H1 (cell line): ENCODE results near the gene JAG2. TPM values are rescaled to one million over a fixed set of nuclear protein-coding genes. Genes with fewer than 3 reads are reported as not detected.

ENCODE experiments used
- CTCF ChIA-PET: fragments of 300-600 bp; sonication (Branson Sonifier 250); formaldehyde crosslinking; loops from one replicate; lab custom pipeline; 2021; ENCODE audit not compliant: partially characterized antibody; lab: Charles Lee
- POLR2A ChIA-PET: fragments of 300-600 bp; sonication (Branson Sonifier 250); formaldehyde crosslinking; loops from one replicate; lab custom pipeline; 2021; ENCODE audit warnings: inconsistent platforms; ENCODE audit not compliant: partially characterized antibody; lab: Charles Lee
- DNase-seq, 2 experiments: peaks; one replicate each; pipeline versions ENCODE4 v3.0.0 to v3.0.0-alpha.2; 2010 to 2022; ENCODE audit warnings: low spot score in 2 of 2, low read depth in 1 of 2, mixed read lengths in 1 of 2
- FAIRE-seq: peaks from 2 replicates; lab custom pipeline; 2011; peaks lifted over from hg19 to GRCh38; lab: Jason Lieb, UNC
- H2AFZ ChIP-seq: 2 replicates; pipeline ENCODE4 v1.8.1; 2012; ENCODE audit warnings: low read length, inconsistent platforms
- H2AK5ac ChIP-seq: 2 replicates; pipeline ENCODE4 v1.6.1; 2013; ENCODE audit warnings: low read depth, low read length
- H2BK120ac ChIP-seq: replicated peaks from 2 replicates; pipeline ENCODE3; 2013; ENCODE audit warnings: low read depth, low read length, inconsistent platforms
- H2BK12ac ChIP-seq: 2 replicates; pipeline ENCODE4 v1.6.1; 2013; ENCODE audit warnings: low read depth, low read length
- H2BK15ac ChIP-seq: 2 replicates; pipeline ENCODE4 v1.6.1; 2013; ENCODE audit warnings: low read length
- H2BK20ac ChIP-seq: 2 replicates; pipeline ENCODE4 v1.6.1; 2013; ENCODE audit warnings: low read length
- H2BK5ac ChIP-seq: 2 replicates; pipeline ENCODE4 v1.6.1; 2013; ENCODE audit warnings: low read depth, low read length
- H3K14ac ChIP-seq: 2 replicates; pipeline ENCODE4 v1.6.1; 2013; ENCODE audit warnings: inconsistent platforms; ENCODE audit not compliant: insufficient read length
- H3K18ac ChIP-seq: 2 replicates; pipeline ENCODE4 v1.6.1; 2013; ENCODE audit warnings: low read length; ENCODE audit errors: extremely low read depth
- H3K23ac ChIP-seq: 2 replicates; pipeline ENCODE4 v1.6.1; 2013; ENCODE audit warnings: inconsistent platforms; ENCODE audit not compliant: insufficient read length
- H3K23me2 ChIP-seq: 2 replicates; pipeline ENCODE4 v1.6.1; 2013; ENCODE audit warnings: low read depth, low read length
- H3K27ac ChIP-seq: 2 replicates; pipeline ENCODE4 v1.6.1; 2011; ENCODE audit warnings: low read depth, low read length, inconsistent platforms
- H3K27me3 ChIP-seq, 4 experiments: replicated peaks in 1 of 4; 1 replicate in 1 of 4; 2 replicates in 3 of 4; pipeline versions ENCODE4 v1.6.1 to v1.8.1; 2011 to 2013; ENCODE audit warnings: low read length in 3 of 4, mild to moderate bottlenecking in 3 of 4, inconsistent platforms in 2 of 4, mixed read lengths in 2 of 4, moderate library complexity in 1 of 4; ENCODE audit not compliant: control insufficient read depth in 3 of 4, insufficient read depth in 3 of 4; ENCODE audit errors: extremely low read depth in 1 of 4
- H3K36me3 ChIP-seq, 4 experiments: 2 replicates each; pipeline versions ENCODE4 v1.6.1 to v1.8.1; 2011 to 2013; ENCODE audit warnings: mild to moderate bottlenecking in 4 of 4, low read length in 3 of 4, moderate library complexity in 2 of 4, control low read depth in 1 of 4, inconsistent platforms in 1 of 4; ENCODE audit not compliant: insufficient read depth in 4 of 4, control insufficient read depth in 2 of 4
- H3K4ac ChIP-seq: replicated peaks from 2 replicates; pipeline ENCODE3; 2013; ENCODE audit warnings: low read length, low read depth, mixed read lengths, inconsistent platforms; ENCODE audit not compliant: insufficient read length
- H3K4me1 ChIP-seq, 4 experiments: replicated peaks in 1 of 4; 1 replicate in 1 of 4; 2 replicates in 3 of 4; pipeline versions ENCODE4 v1.6.1 to v1.8.1; 2011 to 2013; ENCODE audit warnings: low read length in 3 of 4, inconsistent platforms in 2 of 4, mixed read lengths in 1 of 4; ENCODE audit not compliant: insufficient read depth in 4 of 4, control insufficient read depth in 3 of 4
- H3K4me2 ChIP-seq, 2 experiments: 2 replicates each; pipeline versions ENCODE4 v1.6.1 to v1.8.1; 2011 to 2013; ENCODE audit warnings: low read depth in 2 of 2, low read length in 2 of 2, control low read depth in 1 of 2, inconsistent platforms in 1 of 2, mild to moderate bottlenecking in 1 of 2; ENCODE audit not compliant: insufficient read depth in 1 of 2
- H3K4me3 ChIP-seq, 4 experiments: fragments of 200-600, 300-600 bp in 1 of 4; sonication (generic), shearing (Covaris generic), sonication (Bioruptor Twin) in 1 of 4; 2 replicates each; pipeline versions ENCODE4 v1.5.1 to v1.8.1; 2011 to 2016; ENCODE audit warnings: low read length in 4 of 4, low read depth in 3 of 4, control low read depth in 2 of 4, inconsistent platforms in 2 of 4, mild to moderate bottlenecking in 2 of 4, mixed read lengths in 1 of 4, moderate library complexity in 1 of 4; ENCODE audit not compliant: insufficient read depth in 2 of 4; ENCODE audit errors: extremely low read depth in 1 of 4
- H3K56ac ChIP-seq: replicated peaks from 2 replicates; pipeline ENCODE3; 2013; ENCODE audit warnings: low read depth, mild to moderate bottlenecking, mixed read lengths, low read length, inconsistent platforms; ENCODE audit not compliant: insufficient read length
- H3K79me1 ChIP-seq: 2 replicates; pipeline ENCODE4 v1.6.1; 2013; ENCODE audit warnings: low read depth, low read length, control low read depth
- H3K79me2 ChIP-seq, 2 experiments: 2 replicates each; pipeline versions ENCODE4 v1.6.1 to v1.8.1; 2012 to 2013; ENCODE audit warnings: low read length in 2 of 2, mild to moderate bottlenecking in 2 of 2, inconsistent platforms in 1 of 2; ENCODE audit not compliant: insufficient read depth in 2 of 2, control insufficient read depth in 1 of 2
- H3K9ac ChIP-seq, 4 experiments: replicated peaks in 1 of 4; 1 replicate in 1 of 4; 2 replicates in 3 of 4; pipeline versions ENCODE4 v1.6.1 to v1.8.1; 2011 to 2013; ENCODE audit warnings: low read depth in 3 of 4, low read length in 3 of 4, control low read depth in 2 of 4, mild to moderate bottlenecking in 2 of 4, moderate library complexity in 2 of 4, inconsistent platforms in 1 of 4; ENCODE audit errors: extremely low read depth in 1 of 4
- H3K9me3 ChIP-seq, 2 experiments: 2 replicates each; pipeline versions ENCODE4 v1.6.1 to v1.8.1; 2012 to 2013; ENCODE audit warnings: mild to moderate bottlenecking in 2 of 2, moderate library complexity in 2 of 2, control low read depth in 1 of 2, inconsistent platforms in 1 of 2, low read depth in 1 of 2, low read length in 1 of 2, mixed read lengths in 1 of 2; ENCODE audit not compliant: insufficient read depth in 2 of 2
- H4K20me1 ChIP-seq, 2 experiments: replicated peaks in 1 of 2; 2 replicates each; pipeline versions ENCODE3 to v1.8.1; 2011 to 2013; ENCODE audit warnings: inconsistent platforms in 2 of 2, low read length in 2 of 2, mild to moderate bottlenecking in 1 of 2; ENCODE audit not compliant: insufficient read depth in 2 of 2, control insufficient read depth in 1 of 2
- H4K5ac ChIP-seq: 2 replicates; pipeline ENCODE4 v1.6.1; 2013; ENCODE audit warnings: low read length, low read depth, mixed read lengths, inconsistent platforms; ENCODE audit not compliant: insufficient read length
- H4K8ac ChIP-seq: 2 replicates; pipeline ENCODE4 v1.8.0; 2013; ENCODE audit warnings: mild to moderate bottlenecking, moderate library complexity, low read length, inconsistent platforms; ENCODE audit not compliant: insufficient read depth; ENCODE audit errors: extremely low read depth
- H4K91ac ChIP-seq: replicated peaks from 2 replicates; pipeline ENCODE3; 2013; ENCODE audit warnings: low read length, mixed read lengths, inconsistent platforms; ENCODE audit not compliant: insufficient read length
- CBX5 ChIP-seq: fragments of 300-800, 300-1000 bp; sonication (generic); IDR thresholded peaks from 2 replicates; pipeline ENCODE4 v1.7.1; 2016; ENCODE audit warnings: antibody characterized with exemption, low read length, low read depth
- FOSL1 ChIP-seq: IDR thresholded peaks from 2 replicates; pipeline ENCODE4 v1.6.1; 2011; ENCODE audit warnings: mild to moderate bottlenecking, low read depth, low read length, moderate library complexity; ENCODE audit not compliant: insufficient read depth
- GABPA ChIP-seq: IDR thresholded peaks from 2 replicates; pipeline ENCODE4 v1.6.1; 2011; ENCODE audit warnings: mild to moderate bottlenecking, low read length, moderate library complexity, borderline replicate concordance; ENCODE audit not compliant: insufficient read depth
- KDM5A ChIP-seq: fragments of 200-600 bp; IDR thresholded peaks from 2 replicates; pipeline ENCODE4 v1.7.1; 2012; ENCODE audit warnings: mild to moderate bottlenecking, low read length, inconsistent platforms, mixed read lengths
- MAFK ChIP-seq: IDR thresholded peaks from 2 replicates; pipeline ENCODE4 v1.6.1; 2012; ENCODE audit warnings: low read depth, mild to moderate bottlenecking, improper control_type of control experiment, low read length
- POLR2A ChIP-seq, 2 experiments: IDR thresholded peaks; 1 replicate in 1 of 2; 2 replicates in 1 of 2; pipeline ENCODE4 v1.6.1; 2011; ENCODE audit warnings: low read depth in 2 of 2, low read length in 2 of 2, mild to moderate bottlenecking in 2 of 2; ENCODE audit errors: control extremely low read depth in 1 of 2
- POLR2AphosphoS5 ChIP-seq: IDR thresholded peaks from 2 replicates; pipeline ENCODE4 v1.6.1; 2011; ENCODE audit warnings: low read depth, low read length
- SIRT6 ChIP-seq: IDR thresholded peaks from one replicate; pipeline ENCODE4 v1.7.1; 2012; ENCODE audit warnings: low read length, inconsistent platforms
- TAF7 ChIP-seq: optimal IDR thresholded peaks from 2 replicates; pipeline ENCODE3; 2011; ENCODE audit warnings: low read depth, mild to moderate bottlenecking, inconsistent platforms, low read length, moderate library complexity, borderline replicate concordance
- WGBS, 2 experiments: shearing (Covaris generic) in 1 of 2; methylation state at CpG; one replicate each; pipeline versions ENCODE4 v1.1.6 to v1.1.7; 2013 to 2015; ENCODE audit warnings: low lambda C conversion rate in 2 of 2, mixed read lengths in 2 of 2, inconsistent platforms in 1 of 2, low coverage in 1 of 2, missing lambda C conversion rate in 1 of 2; ENCODE audit not compliant: insufficient replicate concordance in 2 of 2, insufficient coverage in 1 of 2, insufficient read length in 1 of 2; ENCODE audit errors: extremely low coverage in 1 of 2, missing lambda C conversion rate in 1 of 2; 5-methylcytosine and 5-hydroxymethylcytosine counted together
- polyA plus RNA-seq, 7 experiments: library from polyadenylated mRNA; depleted of rRNA in 3 of 7; stranded (reverse) in 5 of 7; unstranded in 2 of 7; fragments of >200 nt in 5 of 7; fragments of 200-250 nt in 2 of 7; gene quantifications; 1 replicate in 5 of 7; 2 replicates in 1 of 7; 4 replicates in 1 of 7; pipeline versions ENCODE4 v1.2.1 to v1.2.3, GENCODE V29; 2011 to 2013; ENCODE audit warnings: missing spikeins in 2 of 7, mixed read lengths in 2 of 7
- total RNA-seq: library from RNA; stranded (reverse); fragmentation: NEBNext Ultra II Directional; extraction: Animal tissue kit (Norgen Biotek cat#: 25700); gene quantifications from 2 replicates; pipeline ENCODE4 v1.2.1, GENCODE V29; 2021
- TF ChIP-seq, protein P1 (sequence below): IDR thresholded peaks from 2 replicates; pipeline ENCODE4 v1.6.1; 2012; ENCODE audit warnings: low read length, inconsistent platforms
- TF ChIP-seq, protein P2 (sequence below): IDR thresholded peaks from 2 replicates; pipeline ENCODE4 v1.6.1; 2012; ENCODE audit warnings: inconsistent platforms

Gene JAG2
- total and polyA plus RNA-seq, 2 of the 8 experiments (the other 6 are each of a cell fraction or from before 2014, with no cell fraction given) = 2.8 to 6.2 TPM

DNA sequence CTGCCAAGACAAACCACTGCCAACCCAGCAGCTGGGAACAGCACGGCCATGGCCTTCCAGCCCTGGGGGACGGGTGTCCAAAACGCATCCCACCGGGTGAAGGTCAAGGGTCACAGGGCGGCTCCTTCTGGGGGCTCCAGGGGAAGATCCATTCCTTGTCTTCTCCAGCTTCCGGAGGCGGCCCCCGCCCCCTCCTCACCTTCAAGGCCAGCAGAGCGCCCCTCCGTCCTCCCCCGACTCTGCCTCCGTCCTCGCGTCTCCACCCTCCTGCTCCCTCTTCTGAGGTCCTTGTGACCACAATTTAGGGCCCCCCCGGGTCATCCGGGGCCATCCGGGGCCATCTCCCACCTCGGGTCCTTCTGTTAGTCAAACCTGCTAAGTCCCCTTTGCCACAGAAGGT, 16.4 kb upstream of the JAG2 start:
- WGBS, 2 experiments = 92% methylated on average over 4 of the region's 18 CpGs; no CpG with 5 or more reads in 1 of the 2 experiments
- no peak overlapping the region for H3K56ac ChIP-seq
- H3K23ac ChIP-seq = no peak overlapping the region
- H3K36me3 ChIP-seq = no peaks in the 10 kb centered on the region
- H2BK5ac ChIP-seq = no peak overlapping the region
- H2AFZ ChIP-seq = no peak overlapping the region
- no peaks in the 10 kb centered on the region for H3K79me1 ChIP-seq
- no peak overlapping the region for H4K91ac ChIP-seq
- no peak overlapping the region for H3K18ac ChIP-seq
- FAIRE-seq (no peak), DNase-seq (no peak)
- peaks cover 0 to 7% of the 10 kb centered on the region in 2 experiments; a peak in 2 of 4 replicates for H3K9me3 ChIP-seq
- no peak overlapping the region for H3K4ac ChIP-seq
- no peak overlapping the region for H2BK15ac ChIP-seq
- no peak overlapping the region for H3K27ac ChIP-seq
- no peak overlapping the region for H2AK5ac ChIP-seq
- no peak overlapping the region for H2BK20ac ChIP-seq
- no peak overlapping the region for H3K4me3 ChIP-seq
- H3K23me2 ChIP-seq = peaks cover 8% of the 10 kb centered on the region; the same call in 1 of the 2 replicates
- H4K8ac ChIP-seq = no peak overlapping the region
- TF ChIP-seq GABPA (no peak), MAFK (no peak), TAF7 (no peak), FOSL1 (no peak), CBX5 (no peak), SIRT6 (no peak), POLR2A (IDR thresholded peaks at IDR 0.05; ENCODE audit: control extremely low read depth in 1 of 2, low read depth in 2 of 2, low read length in 2 of 2) (no peak), KDM5A (no peak), POLR2AphosphoS5 (no peak)
- TF ChIP-seq, protein P1, sequence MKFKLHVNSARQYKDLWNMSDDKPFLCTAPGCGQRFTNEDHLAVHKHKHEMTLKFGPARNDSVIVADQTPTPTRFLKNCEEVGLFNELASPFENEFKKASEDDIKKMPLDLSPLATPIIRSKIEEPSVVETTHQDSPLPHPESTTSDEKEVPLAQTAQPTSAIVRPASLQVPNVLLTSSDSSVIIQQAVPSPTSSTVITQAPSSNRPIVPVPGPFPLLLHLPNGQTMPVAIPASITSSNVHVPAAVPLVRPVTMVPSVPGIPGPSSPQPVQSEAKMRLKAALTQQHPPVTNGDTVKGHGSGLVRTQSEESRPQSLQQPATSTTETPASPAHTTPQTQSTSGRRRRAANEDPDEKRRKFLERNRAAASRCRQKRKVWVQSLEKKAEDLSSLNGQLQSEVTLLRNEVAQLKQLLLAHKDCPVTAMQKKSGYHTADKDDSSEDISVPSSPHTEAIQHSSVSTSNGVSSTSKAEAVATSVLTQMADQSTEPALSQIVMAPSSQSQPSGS = no peak
- TF ChIP-seq, protein P2, sequence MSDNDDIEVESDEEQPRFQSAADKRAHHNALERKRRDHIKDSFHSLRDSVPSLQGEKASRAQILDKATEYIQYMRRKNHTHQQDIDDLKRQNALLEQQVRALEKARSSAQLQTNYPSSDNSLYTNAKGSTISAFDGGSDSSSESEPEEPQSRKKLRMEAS = no peak
- H4K5ac ChIP-seq = no peak overlapping the region
- ChIA-PET CTCF (interaction anchor here (0.7 to 2.7 kb wide), 5 partner anchors 9 to 259 kb away, joined by 3 to 10 read pairs (median 4); no protein-coding TSS in a partner anchor), POLR2A (interaction anchor here (0.9 kb wide), 1 partner anchor 12 kb away, joined by 4 read pairs; no protein-coding TSS in a partner anchor)
- no peak overlapping the region for H3K4me2 ChIP-seq
- H2BK12ac ChIP-seq = no peak overlapping the region
- H3K4me1 ChIP-seq = peaks cover 0 to 14% (median 1%) of the 10 kb centered on the region in 4 experiments; a peak in 1 of 7 replicates
- H3K14ac ChIP-seq = no peak overlapping the region
- peaks cover under 1 to 3% of the 10 kb centered on the region in 2 experiments for H4K20me1 ChIP-seq
- H3K27me3 ChIP-seq = peaks cover 0 to 10% (median 8%) of the 10 kb centered on the region in 4 experiments; a peak in 4 of 7 replicates
- no peaks in the 10 kb centered on the region for H3K79me2 ChIP-seq
- H3K9ac ChIP-seq = no peak overlapping the region
- no peak overlapping the region for H2BK120ac ChIP-seq
